Psoas muscle (tissue), 8 donors: Measurements from ENCODE around the gene ZNF652. TPM values are rescaled to one million over a fixed set of nuclear protein-coding genes. Genes with fewer than 3 reads are reported as not detected.

ENCODE experiments used
- ATAC-seq, 4 donors: fragments of 200-7000 bp; cut with Tn5 transposase; one replicate each; pipeline ENCODE4 v1.9.1; 2020; ENCODE audit warnings: moderate library complexity in 3 of 4, mild to moderate bottlenecking in 2 of 4
- DNase-seq, 2 donors: peaks; one replicate each; pipeline ENCODE4 v3.0.0-alpha.2; 2020
- H3K27ac ChIP-seq: fragments of 200-600 bp; one replicate; pipeline ENCODE4 v1.8.0; 2022
- H3K27me3 ChIP-seq, 3 donors: fragments of 200-600 bp in 1 of 3; one replicate each; pipeline versions ENCODE4 v1.6.1 to v1.8.0; 2013 to 2022; ENCODE audit warnings: low read length in 2 of 3, mild to moderate bottlenecking in 2 of 3, moderate library complexity in 1 of 3; ENCODE audit not compliant: insufficient read depth in 3 of 3
- H3K36me3 ChIP-seq, 2 donors: fragments of 200-600 bp in 1 of 2; one replicate each; pipeline versions ENCODE4 v1.6.1 to v1.8.0; 2013 to 2022; ENCODE audit warnings: low read depth in 1 of 2, mild to moderate bottlenecking in 1 of 2, moderate library complexity in 1 of 2; ENCODE audit not compliant: insufficient read depth in 1 of 2
- H3K4me1 ChIP-seq: fragments of 200-600 bp; one replicate; pipeline ENCODE4 v1.8.0; 2022
- H3K4me3 ChIP-seq: fragments of 200-600 bp; one replicate; pipeline ENCODE4 v1.8.0; 2022; ENCODE audit warnings: mild to moderate bottlenecking
- H3K9me3 ChIP-seq: fragments of 200-600 bp; one replicate; pipeline ENCODE4 v1.8.0; 2022
- WGBS, 3 donors: extraction: QIAGEN DNeasy Blood & Tissue Kit; methylation state at CpG; one replicate each; pipeline versions ENCODE4 v1.1.6 to v1.1.7; 2013; 5-methylcytosine and 5-hydroxymethylcytosine counted together
- intact Hi-C, 2 donors: fragments of 100-400 bp; cut with DNase I; formaldehyde crosslinking; loops; one replicate each; pipeline versions ENCODE4 v1.11.0 to v1.14.2; 2022
- polyA plus RNA-seq, 3 donors: library from polyadenylated mRNA; stranded (reverse); fragments of 200-250 nt; gene quantifications; one replicate each; pipeline ENCODE4 v1.2.3, GENCODE V29; 2013
- total RNA-seq, 4 donors: library from RNA; stranded (reverse); fragmentation: NEBNext Ultra II Directional in 2 of 4; extraction: Animal tissue kit (Norgen Biotek cat#: 25700) in 2 of 4; gene quantifications; one replicate each; pipeline versions ENCODE4 v1.2.1 to v1.2.4, GENCODE V29; 2021 to 2023
- TF ChIP-seq, protein P1 (sequence below): fragments of 200-600 bp; IDR thresholded peaks from one replicate; pipeline ENCODE4 v1.8.0; 2022; ENCODE audit warnings: antibody characterized with exemption
- donor health status: healthy with polysubstance abuse.
- donor health status: DM: no; HTN: no; CAD: no; lungs with moderate emphysema.
- donor health status: Bipolar disorder and iron deficiency.
- donor health status: healthy.
- donor health status: DM: yes; HTN: yes; CAD: no.
- donor health status: DM: no; HTN: no; CAD: no.
- donor health status: DM: no; HTN: no; CAD: no.
- donor health status: DM: yes; HTN: yes; CAD: no.

Gene ZNF652
- total and polyA plus RNA-seq, 7 donors, result 3.1 to 30.1 (median 21.3) TPM

DNA sequence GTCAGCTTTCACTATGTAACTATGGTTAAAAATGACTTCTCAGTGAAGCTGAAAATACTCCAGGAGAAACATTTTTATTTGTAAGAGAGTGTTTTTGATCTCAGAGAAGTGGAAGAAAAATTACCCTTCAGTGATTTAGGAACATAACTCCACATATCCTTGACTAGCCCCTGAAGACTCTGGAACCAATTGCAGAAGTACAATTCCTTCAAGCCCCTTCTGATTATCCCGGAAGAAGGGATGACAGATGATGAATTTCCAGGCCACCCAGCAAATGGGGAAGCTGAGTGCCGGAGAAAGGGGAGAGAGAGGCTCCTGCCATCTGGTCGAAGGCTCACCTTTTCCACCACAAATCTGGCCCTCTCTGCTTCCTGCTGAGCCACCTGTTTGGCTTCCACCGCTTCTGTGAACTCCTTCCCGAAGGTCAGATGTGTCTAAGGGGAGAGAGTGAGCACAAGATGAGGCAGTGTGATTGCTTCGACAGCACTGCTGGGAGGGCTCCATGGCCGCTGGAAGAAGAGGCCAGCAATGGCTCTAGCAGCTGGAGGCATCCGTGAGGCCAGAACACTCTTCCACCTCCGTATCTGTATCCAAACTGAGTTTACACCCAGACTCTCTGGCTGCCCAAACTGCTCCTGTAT lies 44.5 kb upstream of the ZNF652 start:
- H3K27ac ChIP-seq, result no peak overlapping the region

DNA sequence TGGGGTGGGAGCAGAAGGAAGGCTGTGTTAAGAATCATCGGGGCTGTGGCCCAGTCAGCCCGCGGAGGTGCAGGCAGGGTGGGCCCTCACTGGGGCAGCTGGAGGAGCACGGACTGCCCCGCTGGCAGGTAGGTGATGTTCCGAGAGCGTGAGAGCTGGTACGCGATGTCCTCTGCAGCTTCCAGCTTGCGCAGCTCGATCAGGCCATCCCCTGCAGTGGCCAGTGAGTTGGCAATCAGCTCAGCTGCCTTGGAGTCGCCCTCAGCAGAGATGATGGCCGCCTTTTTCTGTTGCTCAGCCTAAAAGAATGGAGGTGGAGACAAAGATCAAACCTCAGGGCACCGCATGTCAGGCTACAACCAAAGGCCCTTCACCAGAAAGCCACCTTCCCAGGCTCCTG lies 42.9 kb upstream of the ZNF652 start:
- DNase-seq (no peak), ATAC-seq (no peak)
- WGBS, 3 donors, result 88 to 97% (median 92%) methylated on average over 14 of the region's 14 CpGs
- Histone ChIP-seq H3K4me1 (no peaks in the 10 kb centered on the region), H3K9me3 (no peaks in the 10 kb centered on the region), H3K27ac (no peak overlapping the region), H3K4me3 (no peak overlapping the region), H3K36me3 (peaks cover 15 to 69% of the 10 kb centered on the region in 2 donors), H3K27me3 (no peaks in the 10 kb centered on the region)
- TF ChIP-seq, protein P1, sequence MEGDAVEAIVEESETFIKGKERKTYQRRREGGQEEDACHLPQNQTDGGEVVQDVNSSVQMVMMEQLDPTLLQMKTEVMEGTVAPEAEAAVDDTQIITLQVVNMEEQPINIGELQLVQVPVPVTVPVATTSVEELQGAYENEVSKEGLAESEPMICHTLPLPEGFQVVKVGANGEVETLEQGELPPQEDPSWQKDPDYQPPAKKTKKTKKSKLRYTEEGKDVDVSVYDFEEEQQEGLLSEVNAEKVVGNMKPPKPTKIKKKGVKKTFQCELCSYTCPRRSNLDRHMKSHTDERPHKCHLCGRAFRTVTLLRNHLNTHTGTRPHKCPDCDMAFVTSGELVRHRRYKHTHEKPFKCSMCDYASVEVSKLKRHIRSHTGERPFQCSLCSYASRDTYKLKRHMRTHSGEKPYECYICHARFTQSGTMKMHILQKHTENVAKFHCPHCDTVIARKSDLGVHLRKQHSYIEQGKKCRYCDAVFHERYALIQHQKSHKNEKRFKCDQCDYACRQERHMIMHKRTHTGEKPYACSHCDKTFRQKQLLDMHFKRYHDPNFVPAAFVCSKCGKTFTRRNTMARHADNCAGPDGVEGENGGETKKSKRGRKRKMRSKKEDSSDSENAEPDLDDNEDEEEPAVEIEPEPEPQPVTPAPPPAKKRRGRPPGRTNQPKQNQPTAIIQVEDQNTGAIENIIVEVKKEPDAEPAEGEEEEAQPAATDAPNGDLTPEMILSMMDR, result no peak
- intact Hi-C loops, result no loop called here

More for the DNA sequence above, 44.5 kb upstream of the ZNF652 start:
- WGBS, 3 donors, result 85 to 87% (median 87%) methylated on average over 9 of the region's 9 CpGs
- DNase-seq (no peak), ATAC-seq (no peak)
- Histone ChIP-seq H3K4me3 (no peak overlapping the region), H3K9me3 (no peaks in the 10 kb centered on the region), H3K36me3 (peaks cover 20 to 85% of the 10 kb centered on the region in 2 donors), H3K4me1 (no peaks in the 10 kb centered on the region), H3K27me3 (no peaks in the 10 kb centered on the region)
- TF ChIP-seq, protein P1, result no peak
- intact Hi-C loops, result loop anchor here in 1 of 2 donors (2.0 kb wide), 1 partner anchor 150 kb away; no protein-coding TSS in a partner anchor

DNA sequence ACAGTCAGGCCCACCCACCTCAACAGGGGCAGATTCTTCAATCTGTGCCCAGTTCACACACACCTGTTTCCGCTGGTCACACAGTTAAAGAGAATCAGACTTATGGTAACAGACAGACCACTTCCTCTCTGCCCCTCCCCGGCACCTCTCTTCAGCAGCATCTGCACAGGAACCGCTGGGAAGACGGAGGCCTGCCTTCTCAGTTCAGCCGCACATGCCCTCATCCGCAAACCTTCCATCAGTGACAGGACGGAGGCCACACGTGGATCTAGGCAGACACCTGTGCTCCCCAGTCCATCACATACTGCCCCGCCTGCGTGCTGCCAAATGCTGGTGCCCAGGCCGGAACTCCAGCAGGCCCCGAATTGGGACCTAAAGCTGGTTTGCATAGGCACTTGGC lies 42.3 kb upstream of the ZNF652 start:
- H3K27me3 ChIP-seq, result no peaks in the 10 kb centered on the region
- H3K9me3 ChIP-seq, result no peaks in the 10 kb centered on the region
- no peak for ATAC-seq
- TF ChIP-seq, protein P1, result no peak
- H3K4me3 ChIP-seq, result no peak overlapping the region
- H3K36me3 ChIP-seq, result peaks cover 14 to 63% of the 10 kb centered on the region in 2 donors
- H3K4me1 ChIP-seq, result no peaks in the 10 kb centered on the region
- DNase-seq, result no peak
- WGBS, 3 donors, result 83 to 86% (median 84%) methylated on average over 12 of the region's 12 CpGs
- intact Hi-C loops, result no loop called here
- H3K27ac ChIP-seq, result no peak overlapping the region

DNA sequence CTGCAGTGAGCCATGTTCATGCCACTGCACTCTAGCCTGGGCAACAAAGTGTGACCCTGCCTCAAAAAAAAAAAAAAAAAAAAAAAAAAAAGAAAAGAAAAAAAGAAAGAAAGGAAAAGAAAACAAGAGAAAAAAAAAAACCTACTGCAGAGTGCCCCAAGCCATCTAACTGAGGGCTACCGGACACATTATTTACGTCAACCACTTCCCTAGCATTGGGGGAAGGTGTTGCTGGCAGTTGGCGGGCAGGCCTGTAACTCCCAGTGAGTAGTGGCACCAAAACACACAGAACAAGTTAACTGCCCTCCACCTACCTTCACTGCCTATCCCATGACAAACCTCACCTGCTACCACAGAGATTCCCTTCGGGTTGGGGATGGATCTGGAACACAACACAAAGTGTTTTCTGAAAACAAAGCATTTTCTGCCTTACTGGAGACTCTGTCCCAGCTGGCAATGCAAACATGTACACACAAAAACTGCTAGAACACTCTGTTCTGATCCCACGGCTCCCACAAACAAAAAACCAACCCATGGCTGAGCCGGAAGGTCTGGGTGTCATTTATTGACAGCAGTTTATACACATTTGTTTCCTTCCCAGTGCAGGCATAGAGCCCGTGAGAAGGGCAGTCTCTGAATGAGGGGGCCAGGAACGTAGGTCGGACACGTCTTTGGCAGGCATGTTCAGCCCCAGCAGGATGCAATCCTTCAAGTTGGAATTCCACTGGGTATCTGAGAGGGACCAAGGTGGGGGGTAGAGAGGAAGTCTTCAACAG lies 41.7 kb upstream of the ZNF652 start:
- Histone ChIP-seq H3K4me3 (no peak overlapping the region), H3K4me1 (no peaks in the 10 kb centered on the region), H3K9me3 (no peaks in the 10 kb centered on the region), H3K27me3 (no peaks in the 10 kb centered on the region), H3K27ac (no peak overlapping the region), H3K36me3 (peaks cover 13 to 57% of the 10 kb centered on the region in 2 donors)
- TF ChIP-seq, protein P1, result no peak
- intact Hi-C loops, result no loop called here
- no peak for ATAC-seq
- WGBS, 3 donors, result 63 to 83% (median 77%) methylated on average over 10 of the region's 10 CpGs
- DNase-seq, result no peak
